Thyroid gland (tissue), 4 donors: ENCODE data around the gene CAMTA1. TPM values are rescaled to one million over a fixed set of nuclear protein-coding genes. Genes with fewer than 3 reads are reported as not detected.

Experiments used
- DNase-seq, 2 donors: peaks; one replicate each; pipeline ENCODE4 v3.0.0-alpha.2; 2019
- H3K27ac ChIP-seq, 3 donors: fragments of 200-600 bp; sonication (generic); 1 replicate in 2 of 3; 2 replicates in 1 of 3; pipeline ENCODE4 v1.5.1; 2016 to 2019; ENCODE audit warnings: mild to moderate bottlenecking in 1 of 3, moderate library complexity in 1 of 3
- H3K27me3 ChIP-seq: fragments of 200-600 bp; sonication (generic); one replicate; pipeline ENCODE4 v1.5.1; 2019
- H3K36me3 ChIP-seq, 2 donors: fragments of 200-600 bp; sonication (generic); one replicate each; pipeline ENCODE4 v1.5.1; 2016 to 2019
- H3K4me1 ChIP-seq, 2 donors: fragments of 200-600 bp; sonication (generic); one replicate each; pipeline ENCODE4 v1.5.1; 2017 to 2019
- H3K4me3 ChIP-seq, 3 donors: fragments of 200-600 bp; sonication (generic); replicated peaks in 1 of 3; 1 replicate in 2 of 3; 2 replicates in 1 of 3; pipeline ENCODE4 v1.5.1; 2016; ENCODE audit warnings: mild to moderate bottlenecking in 1 of 3
- H3K9me3 ChIP-seq: fragments of 200-600 bp; sonication (generic); one replicate; pipeline ENCODE4 v1.5.1; 2017
- POLR2A ChIP-seq, 2 donors: fragments of 450-650 bp; IDR thresholded peaks; one replicate each; pipeline ENCODE4 v1.6.1; 2017; ENCODE audit warnings: antibody characterized with exemption in 2 of 2, mild to moderate bottlenecking in 2 of 2, moderate library complexity in 1 of 2
- WGBS, 2 donors: methylation state at CpG; one replicate each; pipeline ENCODE4 v1.1.5; 2017; 5-methylcytosine and 5-hydroxymethylcytosine counted together
- intact Hi-C: fragments of 100-400 bp; cut with DNase I; formaldehyde crosslinking; loops from one replicate; pipeline ENCODE4 v1.15.1; 2023
- total RNA-seq, 4 donors: library from RNA; depleted of rRNA; stranded (reverse); fragments of >200 nt; gene quantifications; one replicate each; pipeline ENCODE4 v1.2.3, GENCODE V29; 2016
- TF ChIP-seq, protein P1 (sequence below), 6 experiments: fragments of 200-600 bp in 3 of 6; fragments of 450-650 bp in 3 of 6; sonication (generic) in 3 of 6; IDR thresholded peaks; one replicate each; pipeline ENCODE4 v1.5.1; 2016 to 2019; ENCODE audit warnings: antibody characterized with exemption in 6 of 6, mild to moderate bottlenecking in 2 of 6, inconsistent platforms in 1 of 6, moderate library complexity in 1 of 6

The CAMTA1 gene
- total RNA-seq, 4 donors from 2014 or later = 63.9 to 124 (median 101) TPM

DNA sequence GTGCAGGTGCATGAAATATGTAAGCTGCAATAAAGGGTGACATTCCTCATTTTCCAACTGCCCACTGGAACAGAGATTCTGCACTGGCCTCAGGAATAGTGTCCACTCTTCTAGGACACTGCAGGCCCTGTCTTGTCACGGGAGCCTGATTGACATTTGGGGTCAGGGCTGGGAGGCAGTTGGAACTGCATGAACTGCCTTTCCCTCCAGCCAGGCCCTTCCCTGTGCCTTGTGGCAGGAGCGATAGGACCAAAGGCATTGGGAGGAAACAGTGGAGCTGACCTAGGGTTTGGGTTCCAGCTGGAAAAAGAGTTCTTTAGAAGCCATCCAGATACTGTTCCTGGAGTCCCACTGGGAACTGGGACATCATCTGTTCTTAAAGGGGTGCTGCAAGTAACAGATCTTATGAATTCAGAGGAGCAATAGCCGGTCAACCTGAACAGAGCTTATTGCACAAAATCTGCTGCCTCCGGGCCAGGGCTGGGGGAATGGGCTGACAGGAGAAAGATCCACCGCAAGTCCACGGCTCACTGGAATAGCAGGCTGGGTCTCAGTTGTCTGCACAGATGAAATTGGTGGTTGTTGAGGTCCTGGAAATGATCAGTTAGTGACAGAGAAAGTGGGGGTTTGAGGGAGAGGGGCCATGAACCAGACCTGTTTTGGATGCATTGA, 451.7 kb downstream of the CAMTA1 start:
- 65 to 79% methylated on average over 6 of the region's 6 CpGs for WGBS, 2 donors
- no peaks in the 10 kb centered on the region for H3K27me3 ChIP-seq
- H3K4me1 ChIP-seq = no peaks in the 10 kb centered on the region
- no peak for DNase-seq
- TF ChIP-seq, protein P1, sequence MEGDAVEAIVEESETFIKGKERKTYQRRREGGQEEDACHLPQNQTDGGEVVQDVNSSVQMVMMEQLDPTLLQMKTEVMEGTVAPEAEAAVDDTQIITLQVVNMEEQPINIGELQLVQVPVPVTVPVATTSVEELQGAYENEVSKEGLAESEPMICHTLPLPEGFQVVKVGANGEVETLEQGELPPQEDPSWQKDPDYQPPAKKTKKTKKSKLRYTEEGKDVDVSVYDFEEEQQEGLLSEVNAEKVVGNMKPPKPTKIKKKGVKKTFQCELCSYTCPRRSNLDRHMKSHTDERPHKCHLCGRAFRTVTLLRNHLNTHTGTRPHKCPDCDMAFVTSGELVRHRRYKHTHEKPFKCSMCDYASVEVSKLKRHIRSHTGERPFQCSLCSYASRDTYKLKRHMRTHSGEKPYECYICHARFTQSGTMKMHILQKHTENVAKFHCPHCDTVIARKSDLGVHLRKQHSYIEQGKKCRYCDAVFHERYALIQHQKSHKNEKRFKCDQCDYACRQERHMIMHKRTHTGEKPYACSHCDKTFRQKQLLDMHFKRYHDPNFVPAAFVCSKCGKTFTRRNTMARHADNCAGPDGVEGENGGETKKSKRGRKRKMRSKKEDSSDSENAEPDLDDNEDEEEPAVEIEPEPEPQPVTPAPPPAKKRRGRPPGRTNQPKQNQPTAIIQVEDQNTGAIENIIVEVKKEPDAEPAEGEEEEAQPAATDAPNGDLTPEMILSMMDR (IDR thresholded peaks at IDR 0.05) = no peak
- no peak for TF ChIP-seq POLR2A (IDR thresholded peaks at IDR 0.05)
- H3K4me3 ChIP-seq = no peak overlapping the region
- no peak overlapping the region for H3K27ac ChIP-seq
- intact Hi-C loops = no loop called here
- no peaks in the 10 kb centered on the region for H3K9me3 ChIP-seq
- H3K36me3 ChIP-seq = no peaks in the 10 kb centered on the region

- Histone ChIP-seq H3K4me1 (no peaks in the 10 kb centered on the region), H3K36me3 (no peaks in the 10 kb centered on the region), H3K27me3 (no peaks in the 10 kb centered on the region), H3K9me3 (no peaks in the 10 kb centered on the region), H3K27ac (no peak overlapping the region), H3K4me3 (no peak overlapping the region)
- WGBS, 2 donors = 85 to 86% methylated on average over 6 of the region's 6 CpGs
- TF ChIP-seq, protein P1 (IDR thresholded peaks at IDR 0.05) = no peak
- TF ChIP-seq POLR2A (IDR thresholded peaks at IDR 0.05) = no peak
- intact Hi-C loops = no loop called here
- DNase-seq = no peak
These were observed 461.9 kb downstream of the CAMTA1 start for GRCh38 chr1:7247158-7247557.

GRCh38 chr1:7247791-7248548, 462.7 kb downstream of the CAMTA1 start:
- Histone ChIP-seq H3K36me3 (no peaks in the 10 kb centered on the region), H3K4me1 (no peaks in the 10 kb centered on the region), H3K4me3 (no peak overlapping the region), H3K27ac (no peak overlapping the region), H3K9me3 (no peaks in the 10 kb centered on the region), H3K27me3 (no peaks in the 10 kb centered on the region)
- no peak for DNase-seq
- 67 to 70% methylated on average over 20 to 22 of the region's 22 CpGs for WGBS, 2 donors
- intact Hi-C loops = no loop called here
- no peak for TF ChIP-seq POLR2A (IDR thresholded peaks at IDR 0.05)
- TF ChIP-seq, protein P1 (IDR thresholded peaks at IDR 0.05) = no peak

DNA sequence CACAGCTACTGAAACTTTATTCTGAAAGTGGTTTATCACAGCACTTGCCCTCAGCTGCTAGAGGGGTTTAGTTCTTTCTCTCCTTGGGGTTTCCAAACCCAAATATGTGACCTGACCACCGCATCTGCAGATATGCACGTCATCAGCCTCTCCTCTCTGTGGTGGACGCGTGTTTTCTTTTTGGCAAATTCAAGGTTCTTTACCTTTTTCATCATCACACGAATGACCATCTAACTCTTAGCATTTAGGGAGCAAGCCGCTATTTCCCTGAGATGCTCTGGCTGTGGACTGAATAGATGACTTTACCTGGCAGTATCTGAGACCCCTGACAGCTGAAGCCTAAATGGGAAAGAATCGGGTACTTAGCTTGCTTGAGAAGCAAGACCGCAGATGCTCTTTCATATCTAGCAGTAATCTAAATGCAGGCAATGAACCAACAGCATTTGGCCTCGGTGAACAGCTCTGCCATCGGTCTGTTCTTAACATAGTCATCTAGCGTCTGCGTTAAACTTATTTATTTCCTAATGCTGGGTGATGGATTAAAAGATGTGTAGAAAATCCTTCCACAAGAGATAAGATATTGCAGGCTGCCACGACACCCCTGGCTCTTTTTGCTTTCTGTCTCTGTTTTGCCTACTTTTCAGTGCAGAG, 463.4 kb downstream of the CAMTA1 start:
- Histone ChIP-seq H3K9me3 (no peaks in the 10 kb centered on the region), H3K4me1 (no peaks in the 10 kb centered on the region), H3K4me3 (no peak overlapping the region), H3K36me3 (no peaks in the 10 kb centered on the region), H3K27me3 (no peaks in the 10 kb centered on the region), H3K27ac (no peak overlapping the region)
- WGBS, 2 donors = 89 to 91% methylated on average over 13 of the region's 13 CpGs
- TF ChIP-seq, protein P1 (IDR thresholded peaks at IDR 0.05) = no peak
- no peak for TF ChIP-seq POLR2A (IDR thresholded peaks at IDR 0.05)
- no peak for DNase-seq
- intact Hi-C loops = no loop called here

- 78 to 79% methylated on average over 3 of the region's 3 CpGs for WGBS, 2 donors
- no peaks in the 10 kb centered on the region for H3K36me3 ChIP-seq
- no peaks in the 10 kb centered on the region for H3K4me1 ChIP-seq
- DNase-seq = no peak
- no peak for TF ChIP-seq POLR2A (IDR thresholded peaks at IDR 0.05)
- TF ChIP-seq, protein P1 (IDR thresholded peaks at IDR 0.05) = no peak
- H3K27ac ChIP-seq = no peak overlapping the region
- H3K4me3 ChIP-seq = no peak overlapping the region
- H3K9me3 ChIP-seq = no peaks in the 10 kb centered on the region
- H3K27me3 ChIP-seq = no peaks in the 10 kb centered on the region
- intact Hi-C loops = no loop called here
These were observed 464.3 kb downstream of the CAMTA1 start for GRCh38 chr1:7249516-7249915.
